H1 (cell line): Measurements from ENCODE around the gene PDE4D. TPM values are rescaled to one million over a fixed set of nuclear protein-coding genes. Genes with fewer than 3 reads are reported as not detected.

Source experiments
- CTCF ChIA-PET: fragments of 300-600 bp; sonication (Branson Sonifier 250); formaldehyde crosslinking; loops from one replicate; lab custom pipeline; 2021; ENCODE audit not compliant: partially characterized antibody; lab: Charles Lee
- POLR2A ChIA-PET: fragments of 300-600 bp; sonication (Branson Sonifier 250); formaldehyde crosslinking; loops from one replicate; lab custom pipeline; 2021; ENCODE audit warnings: inconsistent platforms; ENCODE audit not compliant: partially characterized antibody; lab: Charles Lee
- DNase-seq, 2 experiments: peaks; one replicate each; pipeline versions ENCODE4 v3.0.0 to v3.0.0-alpha.2; 2010 to 2022; ENCODE audit warnings: low spot score in 2 of 2, low read depth in 1 of 2, mixed read lengths in 1 of 2
- FAIRE-seq: peaks from 2 replicates; lab custom pipeline; 2011; peaks lifted over from hg19 to GRCh38; lab: Jason Lieb, UNC
- H2AFZ ChIP-seq: 2 replicates; pipeline ENCODE4 v1.8.1; 2012; ENCODE audit warnings: low read length, inconsistent platforms
- H2AK5ac ChIP-seq: 2 replicates; pipeline ENCODE4 v1.6.1; 2013; ENCODE audit warnings: low read depth, low read length
- H2BK120ac ChIP-seq: replicated peaks from 2 replicates; pipeline ENCODE3; 2013; ENCODE audit warnings: low read depth, low read length, inconsistent platforms
- H2BK12ac ChIP-seq: 2 replicates; pipeline ENCODE4 v1.6.1; 2013; ENCODE audit warnings: low read depth, low read length
- H2BK15ac ChIP-seq: 2 replicates; pipeline ENCODE4 v1.6.1; 2013; ENCODE audit warnings: low read length
- H2BK20ac ChIP-seq: 2 replicates; pipeline ENCODE4 v1.6.1; 2013; ENCODE audit warnings: low read length
- H2BK5ac ChIP-seq: 2 replicates; pipeline ENCODE4 v1.6.1; 2013; ENCODE audit warnings: low read depth, low read length
- H3K14ac ChIP-seq: 2 replicates; pipeline ENCODE4 v1.6.1; 2013; ENCODE audit warnings: inconsistent platforms; ENCODE audit not compliant: insufficient read length
- H3K18ac ChIP-seq: 2 replicates; pipeline ENCODE4 v1.6.1; 2013; ENCODE audit warnings: low read length; ENCODE audit errors: extremely low read depth
- H3K23ac ChIP-seq: 2 replicates; pipeline ENCODE4 v1.6.1; 2013; ENCODE audit warnings: inconsistent platforms; ENCODE audit not compliant: insufficient read length
- H3K23me2 ChIP-seq: 2 replicates; pipeline ENCODE4 v1.6.1; 2013; ENCODE audit warnings: low read depth, low read length
- H3K27ac ChIP-seq: 2 replicates; pipeline ENCODE4 v1.6.1; 2011; ENCODE audit warnings: low read depth, low read length, inconsistent platforms
- H3K27me3 ChIP-seq, 4 experiments: replicated peaks in 1 of 4; 1 replicate in 1 of 4; 2 replicates in 3 of 4; pipeline versions ENCODE4 v1.6.1 to v1.8.1; 2011 to 2013; ENCODE audit warnings: low read length in 3 of 4, mild to moderate bottlenecking in 3 of 4, inconsistent platforms in 2 of 4, mixed read lengths in 2 of 4, moderate library complexity in 1 of 4; ENCODE audit not compliant: control insufficient read depth in 3 of 4, insufficient read depth in 3 of 4; ENCODE audit errors: extremely low read depth in 1 of 4
- H3K36me3 ChIP-seq, 4 experiments: 2 replicates each; pipeline versions ENCODE4 v1.6.1 to v1.8.1; 2011 to 2013; ENCODE audit warnings: mild to moderate bottlenecking in 4 of 4, low read length in 3 of 4, moderate library complexity in 2 of 4, control low read depth in 1 of 4, inconsistent platforms in 1 of 4; ENCODE audit not compliant: insufficient read depth in 4 of 4, control insufficient read depth in 2 of 4
- H3K4ac ChIP-seq: replicated peaks from 2 replicates; pipeline ENCODE3; 2013; ENCODE audit warnings: low read length, low read depth, mixed read lengths, inconsistent platforms; ENCODE audit not compliant: insufficient read length
- H3K4me1 ChIP-seq, 4 experiments: replicated peaks in 1 of 4; 1 replicate in 1 of 4; 2 replicates in 3 of 4; pipeline versions ENCODE4 v1.6.1 to v1.8.1; 2011 to 2013; ENCODE audit warnings: low read length in 3 of 4, inconsistent platforms in 2 of 4, mixed read lengths in 1 of 4; ENCODE audit not compliant: insufficient read depth in 4 of 4, control insufficient read depth in 3 of 4
- H3K4me2 ChIP-seq, 2 experiments: 2 replicates each; pipeline versions ENCODE4 v1.6.1 to v1.8.1; 2011 to 2013; ENCODE audit warnings: low read depth in 2 of 2, low read length in 2 of 2, control low read depth in 1 of 2, inconsistent platforms in 1 of 2, mild to moderate bottlenecking in 1 of 2; ENCODE audit not compliant: insufficient read depth in 1 of 2
- H3K4me3 ChIP-seq, 4 experiments: fragments of 200-600, 300-600 bp in 1 of 4; sonication (generic), shearing (Covaris generic), sonication (Bioruptor Twin) in 1 of 4; 2 replicates each; pipeline versions ENCODE4 v1.5.1 to v1.8.1; 2011 to 2016; ENCODE audit warnings: low read length in 4 of 4, low read depth in 3 of 4, control low read depth in 2 of 4, inconsistent platforms in 2 of 4, mild to moderate bottlenecking in 2 of 4, mixed read lengths in 1 of 4, moderate library complexity in 1 of 4; ENCODE audit not compliant: insufficient read depth in 2 of 4; ENCODE audit errors: extremely low read depth in 1 of 4
- H3K56ac ChIP-seq: replicated peaks from 2 replicates; pipeline ENCODE3; 2013; ENCODE audit warnings: low read depth, mild to moderate bottlenecking, mixed read lengths, low read length, inconsistent platforms; ENCODE audit not compliant: insufficient read length
- H3K79me1 ChIP-seq: 2 replicates; pipeline ENCODE4 v1.6.1; 2013; ENCODE audit warnings: low read depth, low read length, control low read depth
- H3K79me2 ChIP-seq, 2 experiments: 2 replicates each; pipeline versions ENCODE4 v1.6.1 to v1.8.1; 2012 to 2013; ENCODE audit warnings: low read length in 2 of 2, mild to moderate bottlenecking in 2 of 2, inconsistent platforms in 1 of 2; ENCODE audit not compliant: insufficient read depth in 2 of 2, control insufficient read depth in 1 of 2
- H3K9ac ChIP-seq, 4 experiments: replicated peaks in 1 of 4; 1 replicate in 1 of 4; 2 replicates in 3 of 4; pipeline versions ENCODE4 v1.6.1 to v1.8.1; 2011 to 2013; ENCODE audit warnings: low read depth in 3 of 4, low read length in 3 of 4, control low read depth in 2 of 4, mild to moderate bottlenecking in 2 of 4, moderate library complexity in 2 of 4, inconsistent platforms in 1 of 4; ENCODE audit errors: extremely low read depth in 1 of 4
- H3K9me3 ChIP-seq, 2 experiments: 2 replicates each; pipeline versions ENCODE4 v1.6.1 to v1.8.1; 2012 to 2013; ENCODE audit warnings: mild to moderate bottlenecking in 2 of 2, moderate library complexity in 2 of 2, control low read depth in 1 of 2, inconsistent platforms in 1 of 2, low read depth in 1 of 2, low read length in 1 of 2, mixed read lengths in 1 of 2; ENCODE audit not compliant: insufficient read depth in 2 of 2
- H4K20me1 ChIP-seq, 2 experiments: replicated peaks in 1 of 2; 2 replicates each; pipeline versions ENCODE3 to v1.8.1; 2011 to 2013; ENCODE audit warnings: inconsistent platforms in 2 of 2, low read length in 2 of 2, mild to moderate bottlenecking in 1 of 2; ENCODE audit not compliant: insufficient read depth in 2 of 2, control insufficient read depth in 1 of 2
- H4K5ac ChIP-seq: 2 replicates; pipeline ENCODE4 v1.6.1; 2013; ENCODE audit warnings: low read length, low read depth, mixed read lengths, inconsistent platforms; ENCODE audit not compliant: insufficient read length
- H4K8ac ChIP-seq: 2 replicates; pipeline ENCODE4 v1.8.0; 2013; ENCODE audit warnings: mild to moderate bottlenecking, moderate library complexity, low read length, inconsistent platforms; ENCODE audit not compliant: insufficient read depth; ENCODE audit errors: extremely low read depth
- H4K91ac ChIP-seq: replicated peaks from 2 replicates; pipeline ENCODE3; 2013; ENCODE audit warnings: low read length, mixed read lengths, inconsistent platforms; ENCODE audit not compliant: insufficient read length
- ATF3 ChIP-seq: IDR thresholded peaks from 2 replicates; pipeline ENCODE4 v1.6.1; 2011; ENCODE audit warnings: low read depth, mild to moderate bottlenecking, low read length; ENCODE audit not compliant: insufficient read depth
- CBX8 ChIP-seq: fragments of 300-800, 300-1000 bp; sonication (generic); IDR thresholded peaks from 2 replicates; pipeline ENCODE4 v1.7.1; 2016; ENCODE audit warnings: low read depth, low read length, borderline replicate concordance
- EP300 ChIP-seq, 2 experiments: IDR thresholded peaks; 1 replicate in 1 of 2; 2 replicates in 1 of 2; pipeline ENCODE4 v1.6.1; 2011 to 2012; ENCODE audit warnings: low read depth in 2 of 2, low read length in 2 of 2, mild to moderate bottlenecking in 2 of 2, borderline replicate concordance in 1 of 2, inconsistent platforms in 1 of 2, moderate library complexity in 1 of 2
- KDM1A ChIP-seq: fragments of 200-600, 300-600 bp; sonication (generic); IDR thresholded peaks from 2 replicates; pipeline ENCODE4 v1.7.1; 2016; ENCODE audit warnings: mild to moderate bottlenecking, low read length, borderline replicate concordance
- MAFK ChIP-seq: IDR thresholded peaks from 2 replicates; pipeline ENCODE4 v1.6.1; 2012; ENCODE audit warnings: low read depth, mild to moderate bottlenecking, improper control_type of control experiment, low read length
- SIRT6 ChIP-seq: IDR thresholded peaks from one replicate; pipeline ENCODE4 v1.7.1; 2012; ENCODE audit warnings: low read length, inconsistent platforms
- WGBS, 2 experiments: shearing (Covaris generic) in 1 of 2; methylation state at CpG; one replicate each; pipeline versions ENCODE4 v1.1.6 to v1.1.7; 2013 to 2015; ENCODE audit warnings: low lambda C conversion rate in 2 of 2, mixed read lengths in 2 of 2, inconsistent platforms in 1 of 2, low coverage in 1 of 2, missing lambda C conversion rate in 1 of 2; ENCODE audit not compliant: insufficient replicate concordance in 2 of 2, insufficient coverage in 1 of 2, insufficient read length in 1 of 2; ENCODE audit errors: extremely low coverage in 1 of 2, missing lambda C conversion rate in 1 of 2; 5-methylcytosine and 5-hydroxymethylcytosine counted together
- polyA plus RNA-seq, 7 experiments: library from polyadenylated mRNA; depleted of rRNA in 3 of 7; stranded (reverse) in 5 of 7; unstranded in 2 of 7; fragments of >200 nt in 5 of 7; fragments of 200-250 nt in 2 of 7; gene quantifications; 1 replicate in 5 of 7; 2 replicates in 1 of 7; 4 replicates in 1 of 7; pipeline versions ENCODE4 v1.2.1 to v1.2.3, GENCODE V29; 2011 to 2013; ENCODE audit warnings: missing spikeins in 2 of 7, mixed read lengths in 2 of 7
- total RNA-seq: library from RNA; stranded (reverse); fragmentation: NEBNext Ultra II Directional; extraction: Animal tissue kit (Norgen Biotek cat#: 25700); gene quantifications from 2 replicates; pipeline ENCODE4 v1.2.1, GENCODE V29; 2021

Gene PDE4D
- total and polyA plus RNA-seq, 2 of the 8 experiments (the other 6 are each of a cell fraction or from before 2014, with no cell fraction given), result 2.3 to 3.7 TPM

- H3K56ac ChIP-seq, result no peak overlapping the region
- ChIA-PET POLR2A (no interaction called here), CTCF (interaction anchor here (1.2 kb wide), 1 partner anchor 14 kb away, joined by 4 read pairs; no protein-coding TSS in a partner anchor)
- FAIRE-seq (no peak), DNase-seq (no peak)
- H3K4me3 ChIP-seq, result no peak overlapping the region
- no peaks in the 10 kb centered on the region for H3K79me2 ChIP-seq
- no peak overlapping the region for H2BK20ac ChIP-seq
- no peak overlapping the region for H4K91ac ChIP-seq
- H3K23me2 ChIP-seq, result no peaks in the 10 kb centered on the region
- WGBS, 2 experiments, result 83% methylated on average over 3 of the region's 3 CpGs; no CpG with 5 or more reads in 1 of the 2 experiments
- no peaks in the 10 kb centered on the region for H4K20me1 ChIP-seq
- H2BK12ac ChIP-seq, result no peak overlapping the region
- no peak overlapping the region for H3K4me2 ChIP-seq
- H3K4me1 ChIP-seq, result no peaks in the 10 kb centered on the region
- H2BK5ac ChIP-seq, result no peak overlapping the region
- no peak overlapping the region for H4K5ac ChIP-seq
- H3K27ac ChIP-seq, result no peak overlapping the region
- H3K23ac ChIP-seq, result no peak overlapping the region
- H3K79me1 ChIP-seq, result no peaks in the 10 kb centered on the region
- H3K27me3 ChIP-seq, result no peaks in the 10 kb centered on the region
- H3K9me3 ChIP-seq, result no peaks in the 10 kb centered on the region
- TF ChIP-seq ATF3 (no peak), KDM1A (no peak), SIRT6 (no peak), CBX8 (no peak), EP300 (IDR thresholded peaks at IDR 0.05; ENCODE audit: borderline replicate concordance in 1 of 2, low read depth in 2 of 2, low read length in 2 of 2) (no peak), MAFK (no peak)
- H4K8ac ChIP-seq, result no peak overlapping the region
- no peak overlapping the region for H2BK120ac ChIP-seq
- H3K36me3 ChIP-seq, result no peaks in the 10 kb centered on the region
- H2BK15ac ChIP-seq, result no peak overlapping the region
- H3K18ac ChIP-seq, result no peak overlapping the region
- H3K4ac ChIP-seq, result no peak overlapping the region
- H2AK5ac ChIP-seq, result no peak overlapping the region
- no peak overlapping the region for H3K14ac ChIP-seq
- no peak overlapping the region for H2AFZ ChIP-seq
- H3K9ac ChIP-seq, result no peak overlapping the region
Measured at GRCh38 chr5:59458966-59459729, 434.4 kb downstream of the PDE4D start.
